ENCODE measurements around the gene MROH2B. TPM values are rescaled to one million over a fixed set of nuclear protein-coding genes. Genes with fewer than 3 reads are reported as not detected.

The MROH2B gene
- total and polyA plus RNA-seq, 2 donors (not counting 1 experiment from before 2014, with no cell fraction given), result not detected

DNA sequence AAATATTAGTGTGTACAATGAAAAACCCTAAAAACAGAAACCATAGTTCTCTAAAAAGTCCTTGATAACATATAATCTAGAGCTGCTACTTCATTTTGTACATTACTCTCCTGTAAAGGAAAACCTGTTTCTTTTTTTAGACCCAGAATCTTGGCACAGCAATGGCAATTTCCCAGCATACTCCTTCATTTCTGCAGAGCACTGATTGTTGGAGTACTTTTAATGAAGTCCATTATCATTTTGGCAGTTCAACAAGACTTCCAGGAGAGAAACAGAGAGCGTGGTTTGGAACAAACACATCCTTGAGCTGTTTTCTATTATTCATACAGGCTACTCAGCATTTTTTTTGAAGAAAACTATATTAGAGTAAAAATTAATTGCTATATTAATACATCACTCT, 22.7 kb upstream of the MROH2B start:
- Mint-ChIP-seq H3K27ac (no peak overlapping the region), H3K9me3 (ENCODE audit: insufficient read depth) (no peaks in the 10 kb centered on the region), H3K27me3 (no peaks in the 10 kb centered on the region), H3K4me1 (no peaks in the 10 kb centered on the region), H3K4me3 (no peak overlapping the region)
- no CpG with 5 or more reads among the region's 1 CpG for WGBS (ENCODE audit: insufficient coverage)
- peaks cover 0 to 3% (median 0%) of the 10 kb centered on the region in 3 donors for H3K9me3 ChIP-seq (ENCODE audit: control extremely low read depth in 1 of 3, control insufficient read depth in 2 of 3, insufficient read depth in 1 of 3, low read length in 2 of 3)
- ChIA-PET CTCF (no interaction called here), POLR2A (no interaction called here)
- no peaks in the 10 kb centered on the region for H4K20me1 ChIP-seq (ENCODE audit: control insufficient read depth, insufficient read depth, low read length, poor library complexity, severe bottlenecking)
- ATAC-seq (ENCODE audit: low read depth) (no peak), DNase-seq (no peak)
- no peaks in the 10 kb centered on the region for H3K79me2 ChIP-seq (ENCODE audit: control insufficient read depth, insufficient read depth, low read length)
- no peak overlapping the region for H3K27ac ChIP-seq (ENCODE audit: low read length in 2 of 2)
- no peaks in the 10 kb centered on the region for H3K27me3 ChIP-seq (replicated peaks in 1 of 4; ENCODE audit: control extremely low read depth in 1 of 4, control insufficient read depth in 3 of 4, insufficient read depth in 4 of 4, low read length in 3 of 4)
- H3K36me3 ChIP-seq (replicated peaks in 1 of 2; ENCODE audit: control extremely low read depth in 1 of 2, control insufficient read depth in 1 of 2, extremely low read depth in 1 of 2, insufficient read depth in 2 of 2, low read length in 1 of 2), result no peaks in the 10 kb centered on the region
- intact Hi-C loops (cut with micrococcal nuclease), result no loop called here
- H3K4me2 ChIP-seq (replicated peaks; ENCODE audit: low read depth, low read length, poor library complexity, severe bottlenecking), result no peak overlapping the region
- no peak overlapping the region for H3K9ac ChIP-seq (ENCODE audit: low read length)
- TF ChIP-seq, protein P1, sequence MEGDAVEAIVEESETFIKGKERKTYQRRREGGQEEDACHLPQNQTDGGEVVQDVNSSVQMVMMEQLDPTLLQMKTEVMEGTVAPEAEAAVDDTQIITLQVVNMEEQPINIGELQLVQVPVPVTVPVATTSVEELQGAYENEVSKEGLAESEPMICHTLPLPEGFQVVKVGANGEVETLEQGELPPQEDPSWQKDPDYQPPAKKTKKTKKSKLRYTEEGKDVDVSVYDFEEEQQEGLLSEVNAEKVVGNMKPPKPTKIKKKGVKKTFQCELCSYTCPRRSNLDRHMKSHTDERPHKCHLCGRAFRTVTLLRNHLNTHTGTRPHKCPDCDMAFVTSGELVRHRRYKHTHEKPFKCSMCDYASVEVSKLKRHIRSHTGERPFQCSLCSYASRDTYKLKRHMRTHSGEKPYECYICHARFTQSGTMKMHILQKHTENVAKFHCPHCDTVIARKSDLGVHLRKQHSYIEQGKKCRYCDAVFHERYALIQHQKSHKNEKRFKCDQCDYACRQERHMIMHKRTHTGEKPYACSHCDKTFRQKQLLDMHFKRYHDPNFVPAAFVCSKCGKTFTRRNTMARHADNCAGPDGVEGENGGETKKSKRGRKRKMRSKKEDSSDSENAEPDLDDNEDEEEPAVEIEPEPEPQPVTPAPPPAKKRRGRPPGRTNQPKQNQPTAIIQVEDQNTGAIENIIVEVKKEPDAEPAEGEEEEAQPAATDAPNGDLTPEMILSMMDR (IDR thresholded peaks at IDR 0.05), result no peak
- no peak for TF ChIP-seq EZH2 (IDR thresholded peaks at IDR 0.05; ENCODE audit: borderline replicate concordance, insufficient read depth, low read depth, low read length, poor library complexity, severe bottlenecking)
- no peak overlapping the region for H2AFZ ChIP-seq (ENCODE audit: insufficient read depth, low read depth, low read length, poor library complexity, severe bottlenecking)
- H3K4me3 ChIP-seq (ENCODE audit: control extremely low read depth in 1 of 5, extremely low read depth in 1 of 5, insufficient read depth in 1 of 5, low read depth in 2 of 5, low read length in 4 of 5), result no peak overlapping the region
- no peaks in the 10 kb centered on the region for H3K4me1 ChIP-seq (ENCODE audit: control insufficient read depth in 2 of 2, insufficient read depth in 2 of 2, low read length in 2 of 2)

DNA sequence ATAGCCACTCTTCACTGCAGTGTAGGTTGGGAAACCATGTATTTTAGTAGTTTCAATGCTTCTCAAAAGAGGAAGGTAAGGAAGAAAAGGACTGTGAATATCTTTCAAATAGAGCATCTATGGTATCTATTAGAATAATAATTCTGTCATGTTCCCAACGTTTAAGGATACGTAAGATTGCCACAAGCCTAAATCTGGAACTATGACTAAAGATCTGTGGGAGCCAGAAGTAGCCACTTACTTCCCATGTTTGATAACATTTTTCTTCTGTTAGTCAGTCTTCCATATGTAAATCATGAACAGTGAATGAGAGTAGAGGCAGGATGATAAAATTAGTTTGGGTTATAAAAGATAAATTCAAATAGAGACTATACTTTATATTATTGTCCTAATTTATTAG, 16.3 kb upstream of the MROH2B start:
- no peak for ATAC-seq (ENCODE audit: low read depth)
- Histone ChIP-seq H4K20me1 (ENCODE audit: control insufficient read depth, insufficient read depth, low read length, poor library complexity, severe bottlenecking) (no peaks in the 10 kb centered on the region), H3K4me2 (replicated peaks; ENCODE audit: low read depth, low read length, poor library complexity, severe bottlenecking) (no peak overlapping the region), H3K79me2 (ENCODE audit: control insufficient read depth, insufficient read depth, low read length) (no peaks in the 10 kb centered on the region), H3K9ac (ENCODE audit: low read length) (no peak overlapping the region), H3K27ac (ENCODE audit: low read length in 2 of 2) (no peak overlapping the region), H3K4me3 (ENCODE audit: control extremely low read depth in 1 of 5, extremely low read depth in 1 of 5, insufficient read depth in 1 of 5, low read depth in 2 of 5, low read length in 4 of 5) (no peak overlapping the region), H3K27me3 (replicated peaks in 1 of 4; ENCODE audit: control extremely low read depth in 1 of 4, control insufficient read depth in 3 of 4, insufficient read depth in 4 of 4, low read length in 3 of 4) (no peaks in the 10 kb centered on the region), H3K4me1 (ENCODE audit: control insufficient read depth in 2 of 2, insufficient read depth in 2 of 2, low read length in 2 of 2) (no peaks in the 10 kb centered on the region), H3K9me3 (ENCODE audit: control extremely low read depth in 1 of 3, control insufficient read depth in 2 of 3, insufficient read depth in 1 of 3, low read length in 2 of 3) (peaks cover 0 to 3% (median 0%) of the 10 kb centered on the region in 3 donors), H3K36me3 (replicated peaks in 1 of 2; ENCODE audit: control extremely low read depth in 1 of 2, control insufficient read depth in 1 of 2, extremely low read depth in 1 of 2, insufficient read depth in 2 of 2, low read length in 1 of 2) (no peaks in the 10 kb centered on the region), H2AFZ (ENCODE audit: insufficient read depth, low read depth, low read length, poor library complexity, severe bottlenecking) (no peak overlapping the region)
- no CpG with 5 or more reads among the region's 2 CpGs for WGBS (ENCODE audit: insufficient coverage)
- Mint-ChIP-seq H3K27ac (no peak overlapping the region), H3K9me3 (ENCODE audit: insufficient read depth) (no peaks in the 10 kb centered on the region), H3K27me3 (no peaks in the 10 kb centered on the region), H3K4me3 (no peak overlapping the region), H3K4me1 (no peaks in the 10 kb centered on the region)
- DNase-seq, result no peak
- ChIA-PET POLR2A (no interaction called here), CTCF (no interaction called here)
- TF ChIP-seq, protein P1 (IDR thresholded peaks at IDR 0.05), result no peak
- no peak for TF ChIP-seq EZH2 (IDR thresholded peaks at IDR 0.05; ENCODE audit: borderline replicate concordance, insufficient read depth, low read depth, low read length, poor library complexity, severe bottlenecking)
- intact Hi-C loops (cut with micrococcal nuclease), result no loop called here
